Measurements from ENCODE around the gene FERMT2.
"Not testable (repeated sequence)": the region's sequence is repeated elsewhere in the genome, so short reads cannot be mapped to it uniquely, and the experiment has no call there.

Gene FERMT2

DNA sequence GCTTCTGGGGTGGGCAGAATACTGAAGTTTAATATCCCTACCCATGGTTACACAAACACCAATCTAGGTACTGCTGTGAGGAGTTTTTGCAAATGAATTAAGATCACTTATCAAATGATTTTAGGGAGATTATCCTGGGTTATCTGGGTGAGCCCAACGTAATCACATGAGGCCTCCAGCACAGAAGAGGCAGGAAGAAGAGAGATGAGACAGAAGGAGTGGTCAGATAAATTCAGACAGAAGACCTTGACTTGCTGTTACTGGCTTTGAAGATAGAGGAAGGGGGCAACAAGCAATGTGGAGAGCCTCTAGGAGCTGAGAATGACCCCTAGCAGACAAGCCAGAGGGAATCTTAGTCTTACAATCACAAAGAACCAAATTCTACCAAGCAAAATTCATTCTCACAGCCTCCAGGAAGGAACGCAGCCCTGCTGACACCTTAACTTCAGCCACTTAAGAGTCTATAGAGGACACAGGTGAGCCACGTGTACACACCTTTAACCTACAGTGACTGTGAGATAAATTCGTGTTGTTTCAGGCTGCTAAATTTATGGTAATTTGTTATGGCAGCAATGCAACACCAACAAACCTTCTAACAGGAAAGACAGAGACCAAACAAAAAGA is 49.4 kb downstream of the FERMT2 start:
- no peak for DNase-seq (ENCODE audit: low read depth)

DNA sequence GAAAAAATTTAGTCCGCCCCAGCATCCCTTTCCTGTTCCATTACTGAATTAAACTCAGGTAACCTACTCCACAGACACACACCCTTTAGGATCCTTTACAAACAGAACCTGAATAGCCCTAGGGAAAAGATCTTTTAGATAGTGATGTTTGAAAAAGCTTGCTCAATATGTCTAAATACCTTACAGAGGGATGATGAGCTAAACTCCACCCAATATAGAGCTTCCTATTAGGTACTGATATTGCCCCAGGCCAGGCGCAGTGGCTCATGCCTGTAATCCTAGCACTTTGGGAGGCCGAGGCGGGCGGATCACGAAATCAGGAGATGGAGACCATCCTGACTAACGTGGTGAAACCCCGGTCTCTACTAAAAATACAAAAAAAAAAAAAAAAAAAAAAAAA is 50.1 kb downstream of the FERMT2 start:
- no peak for DNase-seq (ENCODE audit: low read depth)

DNA sequence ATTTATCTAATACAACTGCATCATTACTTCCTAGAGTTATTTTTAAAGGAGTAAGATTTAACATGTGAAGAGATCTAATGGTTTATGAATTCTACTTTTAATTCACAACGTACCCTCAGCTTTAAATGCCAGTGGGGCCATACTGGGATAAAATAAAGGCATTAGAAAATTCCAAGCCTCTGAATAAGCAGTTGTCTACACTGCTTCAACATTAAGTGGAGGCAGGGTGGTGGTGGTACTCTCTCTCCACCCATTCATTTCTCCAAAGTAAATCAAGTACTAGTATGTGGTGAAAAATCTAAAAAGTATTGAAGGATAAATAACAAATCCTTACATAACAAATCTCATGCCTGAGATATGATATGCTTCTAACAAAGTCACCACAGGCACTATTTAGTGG is 52.4 kb downstream of the FERMT2 start:
- DNase-seq (ENCODE audit: low read depth), result no peak

DNA sequence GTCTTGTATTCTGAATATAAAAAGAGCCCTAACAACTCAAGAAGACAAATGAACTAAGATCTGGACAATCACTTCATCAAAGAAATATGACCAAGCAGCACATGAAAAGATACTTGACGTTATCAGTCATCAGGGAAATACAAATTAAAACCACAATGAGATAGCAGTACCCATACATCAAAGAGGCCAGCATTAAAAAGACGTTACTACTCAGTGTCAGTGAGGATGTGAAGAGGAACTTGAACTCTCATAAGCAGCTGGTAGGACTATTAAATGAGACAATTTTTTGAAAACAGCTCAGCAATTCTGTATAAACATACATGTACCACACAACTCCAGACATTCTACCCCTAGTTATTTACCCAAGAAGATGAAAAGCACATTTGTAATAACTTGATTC is 55.9 kb downstream of the FERMT2 start:
- DNase-seq (ENCODE audit: low read depth), result no peak

DNA sequence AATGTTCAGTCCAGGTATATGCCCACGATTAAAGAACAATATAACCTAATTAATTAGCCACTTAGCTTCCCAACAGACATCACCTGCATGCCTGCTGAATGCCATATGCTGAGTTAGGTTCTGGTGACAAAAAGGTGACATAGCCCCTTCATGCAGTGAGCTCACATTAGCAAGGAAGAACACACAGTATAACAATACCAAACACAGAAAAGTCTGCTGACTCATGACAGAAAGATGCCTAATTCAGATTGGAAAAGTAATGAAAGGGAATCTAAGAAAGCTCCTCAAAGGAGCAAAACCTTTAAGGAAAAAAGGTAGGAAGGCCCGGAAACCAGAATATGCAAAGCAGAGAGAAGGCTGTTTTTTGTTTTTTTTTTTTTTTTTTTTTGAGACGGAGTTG is 59.0 kb downstream of the FERMT2 start:
- no peak for DNase-seq (ENCODE audit: low read depth)

DNA sequence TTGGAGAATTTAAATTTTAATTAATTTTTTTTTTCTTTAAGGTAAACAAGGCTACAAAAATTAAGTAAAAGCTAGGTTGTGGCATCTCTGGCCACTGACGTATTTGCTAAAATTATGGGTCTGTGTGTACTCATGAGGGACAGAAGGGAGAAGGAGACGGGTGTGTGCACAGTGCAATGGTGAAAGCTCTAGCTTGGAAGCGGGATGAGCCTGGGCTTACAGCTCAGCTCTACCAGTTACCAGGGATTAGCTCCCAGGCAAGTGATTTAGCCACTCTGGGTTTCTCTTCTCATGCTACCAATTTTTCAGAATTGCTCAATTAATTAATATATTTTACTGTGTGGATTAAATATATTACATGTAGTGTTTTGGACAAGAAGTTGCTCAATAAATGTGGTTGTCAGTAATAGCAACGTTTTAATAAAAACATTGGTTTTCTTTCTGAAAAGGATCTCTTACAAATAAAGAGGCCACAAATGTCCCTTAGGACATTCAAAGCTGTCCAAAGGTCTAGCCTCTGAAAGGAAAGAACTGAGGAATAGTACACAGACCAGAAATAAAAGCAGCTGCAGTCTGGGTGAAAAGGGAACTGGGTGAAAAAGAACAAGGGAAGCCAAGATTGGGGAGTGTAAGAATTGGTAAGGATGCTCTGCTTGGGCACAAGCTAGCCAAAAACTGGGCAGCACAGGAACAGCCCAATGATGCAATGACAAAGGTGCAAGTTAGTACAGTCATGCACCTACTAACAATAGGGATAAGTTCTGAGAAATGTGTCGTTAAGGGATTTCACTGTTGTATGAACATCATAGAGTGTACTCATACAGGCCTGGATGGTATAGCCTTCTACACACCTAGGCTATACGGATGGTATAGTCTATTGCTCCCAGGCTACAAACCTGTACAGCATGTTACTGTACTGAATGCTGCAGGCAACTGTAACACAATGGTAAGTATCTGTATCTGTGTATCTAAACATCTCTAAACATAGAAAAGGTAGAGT is 61.7 kb downstream of the FERMT2 start:
- DNase-seq (ENCODE audit: low read depth), result no peak

DNA sequence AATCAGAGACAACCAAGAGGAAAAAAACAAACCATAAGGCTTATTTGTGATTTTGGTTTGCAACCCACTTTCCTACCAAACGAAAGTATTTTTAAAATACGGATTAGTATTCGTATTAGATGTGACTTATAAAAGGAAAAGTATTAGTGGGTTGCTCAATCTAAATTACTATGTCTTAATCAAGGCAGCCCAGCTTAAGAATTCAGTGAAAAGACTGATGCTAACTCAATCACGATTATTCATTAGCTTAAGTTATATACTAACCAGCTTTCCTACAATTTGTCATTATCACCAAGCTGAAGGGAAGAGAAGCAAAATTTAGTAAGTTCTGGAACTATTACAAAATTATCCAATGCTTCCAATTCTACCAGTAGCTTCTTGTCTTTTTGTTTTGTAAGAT is 62.7 kb downstream of the FERMT2 start:
- DNase-seq (ENCODE audit: low read depth), result no peak

DNA sequence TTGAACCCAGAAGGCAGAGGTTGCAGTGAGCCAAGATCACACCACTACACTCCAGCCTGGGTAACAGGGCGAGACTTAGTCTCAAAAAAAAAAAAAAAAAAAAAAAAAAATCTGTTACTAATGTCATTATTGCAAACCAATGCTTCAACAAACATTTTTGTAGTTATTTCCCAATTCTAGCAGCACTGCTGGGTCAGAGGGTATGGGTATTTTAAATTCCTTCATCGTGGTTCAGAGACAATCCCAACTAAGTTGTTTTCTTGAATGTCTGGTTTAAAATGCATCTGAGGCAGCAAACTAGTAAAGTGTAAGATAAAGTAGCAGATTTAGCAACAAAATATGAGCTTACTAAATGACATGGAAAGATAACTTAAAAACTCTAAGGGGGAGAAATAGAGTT is 65.6 kb downstream of the FERMT2 start:
- no peak for DNase-seq (ENCODE audit: low read depth)

DNA sequence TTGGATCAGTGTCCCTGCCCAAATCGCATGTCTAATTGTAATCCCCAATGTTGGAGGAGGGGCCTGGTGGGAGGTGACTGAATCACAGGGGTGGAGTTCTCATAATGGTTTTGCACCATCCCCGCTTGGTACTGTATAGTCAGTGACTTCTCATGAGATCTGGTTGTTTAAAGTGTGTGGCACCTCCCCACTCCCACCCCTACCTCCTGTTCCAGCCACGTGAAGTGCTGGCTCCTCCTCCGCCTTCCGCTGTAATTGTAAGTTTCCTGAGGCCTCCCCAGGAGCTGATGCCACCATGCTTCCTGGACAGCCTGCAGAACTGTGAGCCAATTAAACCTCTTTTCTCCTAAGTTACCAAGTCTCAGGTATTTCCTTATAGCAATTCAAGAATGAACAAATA is 67.2 kb downstream of the FERMT2 start:
- DNase-seq (ENCODE audit: low read depth), result no peak

DNA sequence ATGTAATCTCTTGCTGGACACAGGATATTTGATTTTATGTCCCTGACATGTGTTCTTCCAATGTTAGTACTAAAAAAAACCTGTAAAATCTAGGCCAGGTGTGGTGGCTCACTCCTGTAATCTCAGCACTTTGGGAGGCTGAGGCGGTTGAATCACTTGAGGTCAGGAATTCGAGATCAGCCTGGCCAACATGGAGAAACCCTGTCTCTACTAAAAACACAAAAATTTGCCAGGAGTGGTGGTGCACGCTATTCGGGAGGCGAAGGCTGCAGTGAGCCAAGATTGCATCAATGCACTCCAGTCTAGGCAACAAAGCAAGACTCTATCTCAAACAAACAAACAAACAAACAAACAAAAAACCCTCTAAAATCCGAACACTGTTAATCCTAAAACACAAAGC is 68.0 kb downstream of the FERMT2 start:
- DNase-seq (ENCODE audit: low read depth), result no peak

DNA sequence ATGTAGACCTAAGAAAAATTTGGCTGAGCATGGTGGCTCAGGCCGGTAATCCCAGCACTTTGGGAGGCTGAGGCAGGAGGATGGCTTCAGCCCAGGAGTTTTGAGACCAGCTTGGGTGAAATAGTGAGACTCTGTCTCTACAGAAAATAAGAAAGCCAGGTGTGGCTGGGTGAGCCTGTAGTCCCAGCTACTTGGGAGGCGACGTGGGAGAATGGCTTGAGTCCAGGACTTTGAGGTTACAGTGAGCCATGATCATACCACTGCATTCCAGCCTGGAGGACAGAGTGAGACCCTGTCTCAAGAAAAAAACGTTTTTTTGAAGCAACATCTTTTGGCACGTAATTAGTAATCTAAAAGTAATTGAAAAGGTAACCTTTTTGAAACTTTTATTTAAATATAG is 70.9 kb downstream of the FERMT2 start:
- DNase-seq (ENCODE audit: low read depth), result no peak

DNA sequence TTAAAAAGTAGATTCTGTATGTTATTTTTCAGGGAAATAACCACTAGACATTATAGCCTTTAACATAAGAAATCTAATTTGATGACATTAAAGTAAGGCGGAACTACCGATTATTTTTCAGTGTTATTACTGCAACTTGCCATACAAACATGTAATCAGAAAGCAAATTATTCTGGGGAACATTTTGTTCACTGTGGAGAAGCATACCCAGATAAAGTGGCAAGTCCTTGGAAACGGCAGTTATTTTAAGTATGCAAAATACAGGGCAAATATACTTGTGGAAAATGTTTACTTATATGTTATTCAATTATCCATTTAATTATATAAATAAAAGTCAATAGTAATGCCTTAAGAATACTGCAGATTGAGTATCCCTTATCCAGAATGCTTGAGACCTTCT is 71.9 kb downstream of the FERMT2 start:
- no peak for DNase-seq (ENCODE audit: low read depth)

DNA sequence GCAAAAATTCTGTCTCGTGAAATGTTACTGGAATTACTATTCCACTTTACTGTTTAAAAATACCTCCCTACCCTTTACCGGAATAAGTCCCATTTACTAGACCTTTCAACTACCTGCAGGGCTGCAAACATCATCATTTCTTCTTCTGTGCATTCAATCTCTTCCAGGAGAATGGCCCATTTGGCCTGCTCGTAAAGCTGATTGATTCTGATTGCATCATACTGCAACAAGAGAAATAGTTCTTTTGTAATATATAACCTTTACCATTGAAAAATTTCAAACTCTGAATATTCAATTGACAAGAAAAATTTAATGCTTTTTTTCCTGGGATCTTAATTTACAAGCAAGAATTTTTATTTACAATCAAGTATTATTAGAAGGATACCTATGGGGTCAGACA is 72.4 kb downstream of the FERMT2 start:
- no peak for DNase-seq (ENCODE audit: low read depth)

DNA sequence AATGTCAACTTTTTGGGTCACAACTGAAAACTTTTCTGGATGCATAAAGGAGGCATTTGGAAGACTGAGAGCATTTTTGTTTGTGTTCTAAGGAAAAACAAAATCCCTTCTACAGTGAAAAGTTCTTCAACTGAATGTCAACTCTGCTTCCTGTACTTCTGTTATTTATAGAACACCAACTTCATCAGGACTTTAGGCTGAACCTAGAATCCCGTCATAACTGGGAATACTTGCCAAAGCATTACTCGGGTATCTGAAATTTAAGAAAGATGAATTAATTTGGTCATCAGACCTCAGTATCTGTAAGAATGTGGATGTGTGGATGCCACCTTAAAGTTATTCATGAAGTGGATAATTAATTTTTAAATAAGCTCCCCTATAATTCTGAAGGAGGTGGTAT is 73.2 kb downstream of the FERMT2 start:
- no peak for DNase-seq (ENCODE audit: low read depth)

DNA sequence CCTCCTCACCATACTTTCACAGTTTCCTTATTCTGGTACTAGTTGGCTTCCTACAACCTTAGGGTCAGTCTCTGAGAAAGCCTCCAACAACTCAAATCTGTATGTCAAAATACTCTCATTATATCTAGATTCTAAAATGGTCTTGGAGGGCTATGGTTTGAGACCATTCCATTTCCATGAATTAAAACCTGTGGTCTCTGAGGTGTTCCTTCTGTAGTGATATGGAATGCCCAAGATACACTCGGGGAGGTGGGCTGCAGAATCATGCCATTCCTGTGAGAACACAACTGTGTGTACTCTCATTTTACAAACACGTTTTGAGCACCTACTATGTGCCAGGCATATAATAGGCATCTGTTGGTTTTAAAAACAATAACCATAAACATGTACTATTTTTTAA is 74.0 kb downstream of the FERMT2 start:
- no peak for DNase-seq (ENCODE audit: low read depth)

DNA sequence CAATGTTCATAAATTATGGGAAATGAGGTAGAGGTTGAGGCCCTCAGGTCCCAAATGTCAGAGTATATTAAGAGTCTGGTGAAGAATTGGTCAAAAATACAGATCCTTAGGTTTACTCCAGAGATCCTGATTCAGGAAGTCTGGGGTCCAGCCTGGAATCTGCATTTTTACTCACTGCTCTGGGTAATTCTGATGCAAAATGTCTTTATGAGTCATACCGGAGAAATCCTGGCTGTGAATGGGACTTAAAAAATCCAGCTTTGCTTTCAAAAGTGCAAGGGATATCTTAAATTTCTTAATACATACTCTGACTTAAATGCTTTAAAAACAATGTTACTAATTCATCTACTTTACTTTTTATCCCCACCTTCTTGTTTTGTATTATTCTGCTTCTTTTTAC is 74.5 kb downstream of the FERMT2 start:
- no peak for DNase-seq (ENCODE audit: low read depth)

DNA sequence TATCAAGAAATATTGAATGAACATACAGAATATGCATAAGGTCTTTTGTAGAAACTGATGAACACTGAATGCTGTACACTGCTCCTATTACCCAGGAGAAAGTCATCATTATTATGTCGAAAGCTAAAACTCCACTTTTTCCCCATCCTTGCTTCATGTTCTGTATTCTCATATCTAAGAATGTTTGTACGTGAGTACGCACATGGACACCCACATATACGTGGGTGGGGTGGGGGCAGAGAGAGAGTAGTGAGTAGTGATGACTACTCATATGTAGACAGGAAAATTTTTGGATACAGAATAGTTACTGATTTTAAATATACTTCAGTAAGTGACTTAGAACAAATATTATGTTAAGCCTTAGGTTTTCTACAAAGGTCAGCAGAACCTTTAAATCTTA is 75.1 kb downstream of the FERMT2 start:
- no peak for DNase-seq (ENCODE audit: low read depth)

DNA sequence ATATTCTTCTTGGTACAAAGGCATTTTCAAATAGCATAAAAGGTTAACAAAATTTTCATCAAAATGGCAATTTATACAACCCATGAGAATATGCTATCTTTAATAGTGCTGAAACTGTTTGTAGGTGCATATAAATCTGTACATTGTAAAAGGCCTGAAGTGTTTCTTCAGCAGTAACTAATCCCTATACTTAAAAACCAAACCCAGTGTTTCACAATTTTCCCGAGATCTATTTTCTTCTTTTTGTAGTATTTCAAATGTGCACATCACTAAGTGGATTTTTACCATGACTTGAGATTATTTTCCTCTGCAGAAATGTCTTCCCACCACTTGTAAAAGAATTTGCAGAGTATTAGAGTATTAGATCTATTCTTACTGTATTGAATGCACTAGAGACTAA is 76.5 kb downstream of the FERMT2 start:
- no peak for DNase-seq (ENCODE audit: low read depth)

DNA sequence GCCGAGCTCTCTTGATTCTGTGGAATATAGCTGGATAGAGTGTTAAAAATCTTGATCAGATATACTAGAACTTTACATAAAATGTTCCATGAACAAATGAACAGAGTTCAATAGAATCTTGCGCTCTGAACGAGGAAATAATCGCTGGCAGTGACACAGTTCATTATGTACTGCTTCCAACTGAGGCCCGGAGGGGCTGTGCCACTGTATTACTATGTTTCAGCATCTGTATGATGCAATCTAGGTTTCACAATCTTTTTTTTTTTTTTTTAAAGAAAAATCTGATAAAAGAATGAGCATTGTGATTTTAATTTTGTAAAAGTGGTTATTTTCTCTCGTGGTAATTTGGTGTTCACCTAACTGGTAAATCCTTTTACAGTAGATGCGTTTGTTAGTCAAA is 77.2 kb downstream of the FERMT2 start:
- DNase-seq (ENCODE audit: low read depth), result no peak

DNA sequence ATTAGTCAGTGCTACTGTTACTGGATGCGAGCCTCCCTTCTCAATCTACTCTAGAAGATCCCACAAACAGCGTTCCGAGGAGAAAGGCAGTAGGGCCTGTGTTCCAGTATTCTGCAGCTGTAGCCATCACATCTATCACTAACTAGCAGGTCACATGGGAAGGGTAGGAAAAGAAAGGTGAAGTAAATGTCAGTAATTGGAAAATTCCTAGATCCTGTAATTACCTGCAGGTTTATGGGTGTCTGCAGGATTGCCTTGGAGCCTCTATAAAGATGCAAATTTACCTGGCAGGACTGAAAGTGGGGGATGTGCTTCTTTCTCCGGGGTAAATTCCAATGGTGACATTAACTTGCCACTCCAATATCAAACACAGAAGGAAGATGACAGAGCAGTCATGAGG is 77.8 kb downstream of the FERMT2 start:
- no peak for DNase-seq (ENCODE audit: low read depth)

DNA sequence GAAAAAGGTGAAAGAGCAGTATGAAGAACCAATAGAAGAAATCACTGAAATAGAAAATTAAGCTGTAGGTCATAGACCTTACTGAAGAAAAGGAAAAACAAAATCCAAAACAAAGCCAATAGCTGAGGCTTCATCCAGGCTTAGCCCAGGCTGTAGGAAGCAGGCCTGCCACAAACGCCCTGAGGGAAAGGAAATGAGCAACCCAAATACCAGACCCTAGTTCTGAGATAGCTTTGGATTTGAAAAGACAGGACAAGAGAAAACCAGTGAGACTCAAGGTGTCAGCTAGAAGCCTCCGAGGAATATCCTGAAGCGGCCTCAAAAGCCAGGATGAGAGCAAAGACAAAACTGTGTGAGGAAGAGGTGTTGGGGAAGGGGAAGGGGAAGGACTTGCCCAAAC is 79.2 kb downstream of the FERMT2 start:
- no peak for DNase-seq (ENCODE audit: low read depth)

DNA sequence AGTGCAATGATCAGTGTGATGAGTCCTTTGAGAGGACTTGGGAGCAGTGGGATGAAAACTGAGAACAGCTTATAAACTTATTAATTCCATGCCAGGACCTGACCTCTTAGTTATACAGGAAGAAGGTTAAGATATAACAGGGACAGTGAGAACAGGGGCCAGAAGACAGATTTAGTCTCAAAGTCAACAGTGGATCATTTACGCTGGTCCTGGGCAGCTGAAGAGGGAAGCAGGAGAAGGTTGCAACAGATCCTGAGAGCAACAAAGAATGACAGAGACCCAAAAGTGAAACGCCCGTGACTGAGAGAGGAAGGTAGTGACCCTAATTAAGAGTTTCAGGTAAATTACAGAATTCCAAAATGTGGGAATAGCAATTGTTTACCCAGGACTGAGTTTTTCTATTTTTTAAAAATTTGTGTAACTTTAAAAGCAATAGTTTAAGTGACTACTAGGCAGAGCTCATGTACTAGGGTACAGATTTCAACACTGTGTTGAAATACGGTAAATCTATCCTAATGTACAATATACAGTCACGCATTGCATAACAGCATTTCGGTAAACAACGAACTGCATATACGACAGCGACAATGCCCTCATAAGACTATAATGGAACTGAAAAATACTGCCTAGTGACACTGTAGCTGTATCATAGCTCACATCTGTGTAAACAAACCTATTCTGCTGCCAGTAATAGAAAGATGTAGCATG is 81.8 kb downstream of the FERMT2 start:
- no peak for DNase-seq (ENCODE audit: low read depth)

DNA sequence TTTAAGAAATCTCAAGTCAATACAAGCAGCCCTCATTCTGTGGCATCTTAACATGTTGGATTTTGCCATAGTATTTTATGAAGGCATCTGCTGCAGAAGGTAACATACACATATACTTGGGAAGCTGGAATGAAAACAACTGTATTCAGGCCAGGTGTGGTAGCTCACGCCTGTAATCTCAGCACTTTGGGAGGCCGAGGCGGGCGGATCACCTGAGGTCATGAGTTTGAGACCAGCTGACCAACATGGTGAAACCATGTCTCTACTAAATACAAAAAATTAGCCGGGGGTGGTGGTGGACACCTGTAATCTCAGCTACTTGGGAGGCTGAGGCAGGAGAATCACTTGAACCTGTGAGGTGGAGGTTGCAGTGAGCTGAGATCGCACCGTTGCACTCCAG is 86.0 kb downstream of the FERMT2 start:
- DNase-seq (ENCODE audit: low read depth), result not testable (repeated sequence)
